ENCODE results near the gene ADAMTS17. TPM values are rescaled to one million over a fixed set of nuclear protein-coding genes. Genes with fewer than 3 reads are reported as not detected.

The ADAMTS17 gene
- total RNA-seq, 1 donor from 2014 or later: 2.3 TPM

- H3K4me3 ChIP-seq (ENCODE audit: low read depth, low read length): no peak overlapping the region
- H3K36me3 ChIP-seq (ENCODE audit: control insufficient read depth, insufficient read depth, low read length): no peaks in the 10 kb centered on the region
- no peak for DNase-seq (ENCODE audit: low read depth)
- no peak for TF ChIP-seq CTCF (IDR thresholded peaks at IDR 0.05; ENCODE audit: insufficient read depth, low read length, poor library complexity, severe bottlenecking)
- H3K27me3 ChIP-seq (ENCODE audit: control insufficient read depth, insufficient read depth, low read length): no peaks in the 10 kb centered on the region
Observed at GRCh38 chr15:100017140-100017539, 324.6 kb downstream of the ADAMTS17 start.

- no peak for DNase-seq (ENCODE audit: low read depth)
- no peaks in the 10 kb centered on the region for H3K36me3 ChIP-seq (ENCODE audit: control insufficient read depth, insufficient read depth, low read length)
- no peak for TF ChIP-seq CTCF (IDR thresholded peaks at IDR 0.05; ENCODE audit: insufficient read depth, low read length, poor library complexity, severe bottlenecking)
- H3K27me3 ChIP-seq (ENCODE audit: control insufficient read depth, insufficient read depth, low read length): no peaks in the 10 kb centered on the region
- H3K4me3 ChIP-seq (ENCODE audit: low read depth, low read length): no peak overlapping the region
Observed at GRCh38 chr15:100016632-100017031, 325.1 kb downstream of the ADAMTS17 start.

- Histone ChIP-seq H3K36me3 (ENCODE audit: control insufficient read depth, insufficient read depth, low read length) (no peaks in the 10 kb centered on the region), H3K27me3 (ENCODE audit: control insufficient read depth, insufficient read depth, low read length) (no peaks in the 10 kb centered on the region), H3K4me3 (ENCODE audit: low read depth, low read length) (no peak overlapping the region)
- DNase-seq (ENCODE audit: low read depth): no peak
- no peak for TF ChIP-seq CTCF (IDR thresholded peaks at IDR 0.05; ENCODE audit: insufficient read depth, low read length, poor library complexity, severe bottlenecking)
Observed at GRCh38 chr15:100011235-100011634, 330.5 kb downstream of the ADAMTS17 start.

GRCh38 chr15:100009372-100009771 lies 332.4 kb downstream of the ADAMTS17 start:
- Histone ChIP-seq H3K4me3 (ENCODE audit: low read depth, low read length) (no peak overlapping the region), H3K27me3 (ENCODE audit: control insufficient read depth, insufficient read depth, low read length) (no peaks in the 10 kb centered on the region), H3K36me3 (ENCODE audit: control insufficient read depth, insufficient read depth, low read length) (no peaks in the 10 kb centered on the region)
- DNase-seq (ENCODE audit: low read depth): no peak
- TF ChIP-seq CTCF (IDR thresholded peaks at IDR 0.05; ENCODE audit: insufficient read depth, low read length, poor library complexity, severe bottlenecking): no peak

GRCh38 chr15:100008258-100008657 lies 333.5 kb downstream of the ADAMTS17 start:
- Histone ChIP-seq H3K27me3 (ENCODE audit: control insufficient read depth, insufficient read depth, low read length) (no peaks in the 10 kb centered on the region), H3K4me3 (ENCODE audit: low read depth, low read length) (no peak overlapping the region), H3K36me3 (ENCODE audit: control insufficient read depth, insufficient read depth, low read length) (no peaks in the 10 kb centered on the region)
- no peak for DNase-seq (ENCODE audit: low read depth)
- TF ChIP-seq CTCF (IDR thresholded peaks at IDR 0.05; ENCODE audit: insufficient read depth, low read length, poor library complexity, severe bottlenecking): no peak

- no peak for DNase-seq (ENCODE audit: low read depth)
- Histone ChIP-seq H3K4me3 (ENCODE audit: low read depth, low read length) (no peak overlapping the region), H3K36me3 (ENCODE audit: control insufficient read depth, insufficient read depth, low read length) (no peaks in the 10 kb centered on the region), H3K27me3 (ENCODE audit: control insufficient read depth, insufficient read depth, low read length) (no peaks in the 10 kb centered on the region)
- TF ChIP-seq CTCF (IDR thresholded peaks at IDR 0.05; ENCODE audit: insufficient read depth, low read length, poor library complexity, severe bottlenecking): no peak
Observed at GRCh38 chr15:100007609-100008008, 334.2 kb downstream of the ADAMTS17 start.
